ENCODE data around the gene MYOM3. TPM values are rescaled to one million over a fixed set of nuclear protein-coding genes. Genes with fewer than 3 reads are reported as not detected.

The MYOM3 gene
- total and polyA plus RNA-seq, 2 of the 4 experiments (the other 2 are of a cell fraction) = 0.03 TPM; not detected in 1

- Histone ChIP-seq H3K56ac (ENCODE audit: extremely low read depth, insufficient read depth, low read length) (no peak overlapping the region), H4K8ac (ENCODE audit: low read depth in 2 of 2, low read length in 2 of 2) (no peak overlapping the region), H3K23ac (ENCODE audit: low read depth, low read length) (no peak overlapping the region), H3K27ac (ENCODE audit: insufficient read depth, low read length) (no peak overlapping the region), H2BK5ac (ENCODE audit: low read depth, low read length, poor library complexity, severe bottlenecking) (no peak overlapping the region), H3K18ac (ENCODE audit: low read depth, low read length) (no peak overlapping the region), H3K4me3 (ENCODE audit: insufficient read depth, low read depth, low read length) (no peak overlapping the region), H2AK5ac (ENCODE audit: low read depth, low read length) (no peak overlapping the region), H3K4me1 (ENCODE audit: control insufficient read depth, insufficient read depth, low read length) (no peaks in the 10 kb centered on the region), H3K9ac (ENCODE audit: low read depth, low read length) (no peak overlapping the region), H3K27me3 (ENCODE audit: control insufficient read depth, insufficient read depth, low read length) (peaks cover 26% of the 10 kb centered on the region), H2BK15ac (ENCODE audit: low read depth, low read length) (no peak overlapping the region), H3K36me3 (ENCODE audit: control insufficient read depth, insufficient read depth, low read length) (no peaks in the 10 kb centered on the region), H3K4me2 (ENCODE audit: low read depth, low read length) (no peak overlapping the region), H4K20me1 (ENCODE audit: insufficient read depth, low read length) (no peaks in the 10 kb centered on the region), H3K14ac (replicated peaks; ENCODE audit: low read depth, low read length) (no peak overlapping the region), H4K5ac (ENCODE audit: low read depth, low read length) (no peak overlapping the region), H3K9me3 (ENCODE audit: control insufficient read depth, insufficient read depth, low read length) (peaks cover 1% of the 10 kb centered on the region), H3K4ac (ENCODE audit: low read depth, low read length) (no peak overlapping the region), H4K91ac (ENCODE audit: insufficient read depth, low read depth, low read length) (no peak overlapping the region), H2BK120ac (ENCODE audit: low read depth, low read length) (no peak overlapping the region), H3K79me1 (ENCODE audit: low read depth in 1 of 2, low read length in 2 of 2) (no peaks in the 10 kb centered on the region), H3K9me1 (ENCODE audit: insufficient read depth, low read length) (no peaks in the 10 kb centered on the region), H2BK20ac (ENCODE audit: low read depth, low read length) (no peak overlapping the region), H2AFZ (replicated peaks; ENCODE audit: low read length, poor library complexity) (no peak overlapping the region), H2AK9ac (replicated peaks; ENCODE audit: low read depth, low read length, poor library complexity) (no peak overlapping the region)
- DNase-seq (no peak), ATAC-seq (ENCODE audit: low read depth) (no peak)
- intact Hi-C loops (cut with micrococcal nuclease) (no loop called here), dilution Hi-C loops (cut with HindIII; ENCODE audit: low sequenced_read_pairs, unreplicated experiment) (no loop called here), in situ Hi-C loops (cut with MboI; ENCODE audit: low sequenced_read_pairs) (no loop called here)
- CTCF ChIA-PET = no interaction called here
- POLR2A ChIA-PET (ENCODE audit: unreplicated experiment) = no interaction called here
- WGBS, 2 experiments (ENCODE audit: extremely low coverage in 2 of 2, insufficient read length in 1 of 2) = 79% methylated on average over 10 of the region's 13 CpGs; no CpG with 5 or more reads in 1 of the 2 experiments
- BruUV-seq (replicated peaks) = no TSS peak
- no peak for TF ChIP-seq MAFK (IDR thresholded peaks at IDR 0.05; ENCODE audit: low read depth, low read length)
- TF ChIP-seq SMC3 (IDR thresholded peaks at IDR 0.05; ENCODE audit: low read depth, low read length) = no peak
- no peak for TF ChIP-seq CHD1 (IDR thresholded peaks at IDR 0.05; ENCODE audit: low read depth, low read length)
- TF ChIP-seq RAD21 (IDR thresholded peaks at IDR 0.05; ENCODE audit: low read length) = no peak
- no peak for TF ChIP-seq CTCF (conservative IDR thresholded peaks at IDR 0.05; ENCODE audit: low read depth, low read length)
- no peak for TF ChIP-seq NFE2L2 (IDR thresholded peaks at IDR 0.05; ENCODE audit: low read depth, low read length)
Measured at GRCh38 chr1:24057171-24057570, 54.8 kb downstream of the MYOM3 start.
